HG03039 (cell line): ENCODE data around the gene CFAP74.
A peak's percentile ranks its signal among the peaks of the same experiment; 100 is the strongest.

Source experiments
- ATAC-seq: cut with Tn5 transposase; IDR thresholded peaks from one replicate; pipeline ENCODE4 v1.9.1; 2021; ENCODE audit warnings: mild to moderate bottlenecking, moderate library complexity; ENCODE audit not compliant: unreplicated experiment

The CFAP74 gene

DNA sequence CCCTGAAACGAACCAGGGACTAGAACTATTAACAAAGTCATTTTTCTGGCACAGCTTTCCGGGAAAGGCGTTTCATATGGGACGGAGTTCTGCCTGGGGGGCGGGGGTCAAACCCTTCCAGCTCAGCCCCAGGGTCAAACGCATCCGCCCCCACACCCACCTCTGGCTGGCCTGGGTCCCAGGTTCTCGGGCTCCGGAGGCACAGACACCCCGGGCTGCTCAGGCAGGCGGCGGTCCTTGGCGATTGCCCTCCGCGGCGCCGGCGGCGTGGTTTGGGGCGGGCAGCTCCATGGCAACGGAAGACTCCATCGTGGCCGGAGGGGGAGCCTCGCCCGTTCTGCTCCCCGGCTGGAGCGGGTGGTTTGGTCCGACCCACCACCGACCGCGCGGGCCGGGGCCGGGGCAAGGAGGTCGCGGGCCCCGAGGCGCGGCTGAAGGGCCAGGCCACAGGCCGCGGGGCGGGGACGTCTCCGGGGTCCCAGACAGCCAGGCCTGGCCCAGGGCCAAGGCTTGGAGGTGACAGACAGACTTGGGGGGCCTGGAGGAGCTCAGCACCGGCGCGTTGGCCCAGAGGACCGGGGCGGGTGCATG lies at the start of gene CFAP74:
Gene CFAP74 (minus strand): TSS at position 246 of the 591 bp plus-strand sequence. CDS start 12,830 bp downstream, outside the sequence.
- ATAC-seq: no peak

DNA sequence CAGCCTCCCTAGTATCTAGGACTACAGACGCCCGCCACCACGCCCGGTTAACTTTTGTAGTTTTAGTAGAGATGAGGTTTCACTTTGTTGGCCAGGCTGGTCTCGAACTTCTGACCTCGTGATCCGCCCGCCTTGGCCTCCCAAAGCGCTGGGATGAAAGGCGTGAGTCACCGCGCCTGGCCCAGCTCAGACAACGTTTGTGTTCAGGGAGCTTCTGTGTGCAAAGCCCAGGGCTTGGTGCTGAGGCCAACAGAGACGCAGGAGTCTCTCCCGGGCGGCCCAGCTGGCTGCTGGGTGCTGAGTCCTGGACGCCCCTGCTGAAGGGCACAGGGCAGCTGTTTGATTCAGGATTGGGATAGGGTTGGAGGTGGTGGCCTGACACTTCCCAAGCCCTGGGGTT lies 49.6 kb upstream of the CFAP74 start:
- ATAC-seq: no peak

DNA sequence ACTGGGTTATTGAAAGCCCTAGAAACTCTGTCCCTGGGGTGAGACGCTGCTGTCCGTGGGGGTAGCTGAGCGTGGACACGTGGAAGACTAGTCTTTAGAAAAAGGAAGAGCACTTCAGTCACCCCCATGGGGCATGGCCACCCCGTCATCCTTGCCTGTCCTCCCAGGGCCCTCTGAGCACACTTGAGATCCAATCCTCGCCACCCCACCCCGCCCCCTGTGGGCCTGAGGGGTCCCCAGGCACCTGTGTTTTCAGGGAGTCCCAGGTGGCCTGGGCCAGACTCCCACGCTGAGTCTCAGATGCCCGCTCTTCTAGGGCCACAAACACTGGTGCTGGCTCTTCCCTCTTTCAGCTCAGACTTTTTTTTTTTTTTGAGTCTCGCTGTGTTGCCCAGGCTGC lies 49.2 kb upstream of the CFAP74 start:
- no peak for ATAC-seq

GRCh38 chr1:2052054-2052679 lies 48.6 kb upstream of the CFAP74 start:
- ATAC-seq: no peak

DNA sequence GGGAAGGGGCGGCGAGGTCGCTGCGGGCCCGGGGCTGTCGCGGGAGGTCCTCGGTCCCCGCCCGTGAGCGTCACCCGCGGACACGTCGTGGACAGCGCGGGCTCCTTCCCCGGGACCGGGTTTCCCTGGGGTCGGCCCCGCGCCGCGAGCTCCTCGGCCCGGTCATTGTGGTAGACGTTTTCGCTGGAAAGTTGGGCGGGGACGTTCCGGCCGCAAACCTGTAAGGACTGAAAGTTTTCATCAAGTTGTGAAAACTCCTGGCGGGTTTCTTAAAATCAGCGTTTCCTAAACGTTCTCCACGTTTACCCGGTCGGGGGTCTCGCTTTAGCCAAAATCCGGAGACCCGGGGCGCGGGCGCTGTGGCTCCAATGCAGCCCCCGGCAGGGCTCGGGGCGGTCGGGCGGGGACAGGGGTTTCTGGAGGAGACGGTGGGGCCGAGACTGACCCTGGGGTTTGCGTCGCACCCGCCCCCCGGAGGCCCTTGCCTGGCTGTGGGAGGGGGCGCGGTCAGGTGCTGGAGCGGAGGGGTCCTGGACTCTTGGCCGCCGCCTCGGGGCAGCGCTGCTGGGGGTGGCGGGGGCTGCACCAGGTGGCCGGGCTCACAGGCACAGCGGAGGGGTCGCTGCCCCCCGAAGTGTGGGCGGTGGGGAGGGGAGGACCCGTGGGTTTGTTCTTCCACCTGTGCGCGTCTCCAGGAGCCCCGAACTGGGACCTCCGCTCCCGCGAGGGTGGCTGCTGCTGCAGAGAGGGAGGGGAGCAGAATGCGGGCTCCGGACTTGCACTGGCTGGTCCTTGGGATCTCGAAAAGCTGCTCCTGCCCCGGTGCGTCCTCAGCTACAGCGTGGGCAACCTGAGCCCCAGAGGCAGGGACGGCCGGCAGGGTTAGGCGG lies 47.5 kb upstream of the CFAP74 start:
- ATAC-seq: no peak

- no peak for ATAC-seq
These were observed 46.8 kb upstream of the CFAP74 start for GRCh38 chr1:2050461-2050792.

DNA sequence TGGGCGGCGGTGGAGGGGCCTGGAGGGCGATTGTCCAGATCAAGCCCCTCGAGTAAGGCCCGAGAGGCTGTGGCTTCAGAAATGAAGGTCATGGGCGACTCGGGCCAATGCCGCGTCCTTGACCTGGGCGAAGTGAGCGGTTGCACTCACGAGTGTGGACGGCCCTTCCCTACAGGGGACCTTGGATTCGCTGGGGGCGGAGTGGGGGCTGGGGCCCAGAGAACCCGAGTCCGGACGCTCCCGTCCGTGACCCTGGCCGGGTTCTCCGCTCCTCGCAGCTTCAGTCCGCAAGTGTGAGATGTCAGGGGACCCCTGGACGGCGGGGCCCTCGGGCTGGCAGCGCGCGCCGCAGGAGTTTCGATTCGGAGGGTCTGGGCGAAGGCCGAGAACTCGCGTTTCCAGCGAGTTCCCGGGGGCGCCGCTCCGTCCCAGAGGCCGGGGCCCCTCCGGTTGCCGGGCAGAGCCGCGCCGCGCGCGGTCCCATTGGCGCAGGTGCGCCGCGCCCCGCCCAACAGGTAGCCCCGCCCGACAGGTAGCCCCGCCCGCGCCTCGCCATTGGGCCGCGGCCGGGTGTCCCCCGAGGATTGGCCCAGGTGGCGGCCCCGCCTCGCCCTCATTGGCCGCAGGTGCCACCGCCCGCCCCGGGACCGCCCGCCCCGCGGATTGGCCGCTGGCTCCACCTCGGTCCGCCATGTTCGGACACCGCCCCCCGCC lies 46.3 kb upstream of the CFAP74 start, which contains the start of gene PRKCZ:
Gene PRKCZ (plus strand): TSS at position 694 of the 714 bp plus-strand sequence. CDS start 220 bp downstream, outside the sequence.
- peak; percentile 52 for ATAC-seq

- ATAC-seq: no peak
These were observed 45.7 kb upstream of the CFAP74 start for GRCh38 chr1:2049225-2049717.

GRCh38 chr1:2047749-2048729 lies 44.5 kb upstream of the CFAP74 start:
- no peak for ATAC-seq

DNA sequence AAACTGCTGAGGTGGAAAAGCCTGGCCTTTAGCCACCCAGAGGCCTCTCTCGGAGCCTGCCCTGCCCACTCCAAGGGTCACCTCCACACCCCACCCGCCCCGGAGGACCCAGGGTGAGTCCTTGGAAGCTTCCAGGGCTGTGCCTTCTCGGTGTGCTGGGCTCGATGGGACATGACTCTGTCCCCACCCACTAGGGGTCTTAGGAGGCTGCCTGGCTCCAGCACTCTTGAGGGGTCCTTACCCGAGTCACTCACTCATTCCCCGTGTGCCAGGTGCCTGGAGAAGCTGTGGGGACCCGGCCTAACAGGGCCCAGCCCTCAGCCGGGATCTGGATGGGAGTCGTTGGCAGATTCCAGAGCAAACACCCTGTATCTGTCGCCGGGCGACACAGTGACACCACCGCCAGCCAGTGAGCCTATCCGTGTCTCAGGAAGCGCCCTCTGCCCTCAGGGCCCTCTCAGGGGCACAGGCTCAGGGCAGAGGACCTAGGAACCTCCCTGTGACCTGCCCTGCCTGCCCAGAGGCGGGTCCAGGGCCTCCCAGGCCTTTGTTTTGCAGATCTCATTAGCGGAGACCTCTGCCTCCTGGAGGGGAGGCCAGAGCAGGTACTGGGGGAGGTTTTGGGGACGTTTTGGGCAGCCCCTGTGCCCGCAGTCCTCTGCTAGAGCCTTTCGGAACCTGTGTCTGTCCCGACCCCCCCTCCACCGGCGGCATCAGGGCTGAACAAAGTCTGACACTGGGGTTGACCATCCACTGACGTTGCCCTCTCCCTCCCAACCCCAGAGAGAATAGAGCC lies 43.6 kb upstream of the CFAP74 start:
- no peak for ATAC-seq

GRCh38 chr1:2046174-2046917 lies 42.8 kb upstream of the CFAP74 start:
- no peak for ATAC-seq

DNA sequence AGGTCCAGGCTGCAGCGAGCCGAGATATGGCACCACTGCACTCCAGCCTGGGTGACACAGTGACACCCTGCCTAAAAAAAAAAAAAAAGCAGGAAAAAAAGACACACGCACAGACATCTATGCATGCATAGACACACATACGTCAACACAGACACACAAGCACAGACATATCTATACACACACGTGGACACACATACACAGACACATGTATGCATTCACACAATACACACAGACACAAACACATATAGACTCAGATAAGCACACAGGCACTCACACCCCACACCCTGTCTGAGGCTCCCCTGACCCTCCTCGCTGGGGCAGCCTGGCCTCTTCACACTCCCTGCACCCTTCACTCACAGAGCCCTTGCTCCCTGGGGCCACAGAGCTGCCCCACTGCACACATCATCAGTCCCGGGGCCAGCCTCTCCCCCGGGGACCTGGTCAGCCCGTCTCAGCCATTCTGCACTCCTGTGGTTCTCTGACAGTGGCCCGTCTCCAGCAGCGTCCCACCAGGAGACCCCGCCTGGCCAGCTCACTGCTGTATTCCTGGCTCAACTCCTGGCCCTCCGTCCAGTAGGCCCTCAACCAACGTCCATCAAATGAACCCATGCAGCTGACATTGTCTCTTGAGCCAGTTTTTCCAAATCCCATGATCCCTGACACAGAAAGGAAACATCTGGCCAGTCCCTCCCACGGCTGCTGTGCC lies 42.0 kb upstream of the CFAP74 start:
- ATAC-seq: no peak

DNA sequence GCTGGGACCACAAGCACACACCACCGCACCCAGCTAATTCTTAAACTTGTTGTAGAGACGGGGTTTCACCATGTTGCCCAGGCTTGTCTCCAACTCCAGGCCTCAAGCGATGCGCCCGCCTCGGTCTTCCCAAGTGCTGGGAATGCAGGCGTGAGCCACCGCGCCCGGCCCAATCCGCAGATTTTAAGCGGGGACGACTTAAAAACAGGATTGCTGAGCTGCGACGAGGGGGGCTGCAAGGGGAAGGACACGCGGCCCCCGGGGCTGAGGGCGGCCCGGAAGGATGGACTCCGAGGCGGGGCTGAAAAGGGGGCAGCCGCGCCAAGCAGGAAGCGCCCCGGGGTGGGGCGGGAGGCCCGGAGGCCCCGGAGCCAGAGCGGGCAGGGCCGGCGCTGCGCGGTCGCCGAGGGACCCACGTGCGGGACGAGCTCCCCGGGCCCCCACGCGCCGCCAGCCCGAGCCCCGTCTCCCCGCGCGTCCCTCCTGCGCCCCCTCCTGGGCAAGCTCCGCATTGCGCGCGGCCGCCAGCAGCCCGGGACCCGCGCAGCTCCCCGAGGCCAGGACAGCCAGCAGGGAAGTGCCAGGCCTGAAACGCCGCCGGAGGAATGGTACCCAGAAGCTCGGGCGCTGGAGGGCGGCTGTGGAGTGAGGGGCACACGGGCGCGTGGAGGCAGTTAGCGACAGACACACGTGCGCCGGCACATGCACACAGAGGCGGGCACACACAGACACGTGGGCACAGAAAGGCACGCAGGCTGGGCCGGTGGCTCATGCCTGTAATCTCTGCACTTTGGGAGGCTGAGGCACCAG lies 41.1 kb upstream of the CFAP74 start:
- ATAC-seq: no peak

DNA sequence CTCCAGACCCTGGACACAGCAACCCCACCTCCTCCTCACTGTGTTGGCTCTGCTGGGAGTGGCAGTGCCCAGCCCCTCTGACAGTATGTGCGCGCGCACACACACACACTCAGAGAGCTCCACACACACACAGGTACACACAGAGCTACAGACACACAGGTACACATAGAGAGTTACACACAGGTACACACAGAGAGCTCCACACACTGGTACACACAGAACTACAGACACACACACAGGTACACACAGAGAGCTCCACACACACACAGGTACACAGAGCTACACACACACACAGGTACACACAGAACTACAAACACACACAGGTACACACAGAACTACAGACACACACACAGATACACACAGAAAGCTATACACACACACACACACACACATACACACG lies 40.3 kb upstream of the CFAP74 start:
- ATAC-seq: no peak

GRCh38 chr1:2042830-2043773 lies 39.5 kb upstream of the CFAP74 start:
- no peak for ATAC-seq

DNA sequence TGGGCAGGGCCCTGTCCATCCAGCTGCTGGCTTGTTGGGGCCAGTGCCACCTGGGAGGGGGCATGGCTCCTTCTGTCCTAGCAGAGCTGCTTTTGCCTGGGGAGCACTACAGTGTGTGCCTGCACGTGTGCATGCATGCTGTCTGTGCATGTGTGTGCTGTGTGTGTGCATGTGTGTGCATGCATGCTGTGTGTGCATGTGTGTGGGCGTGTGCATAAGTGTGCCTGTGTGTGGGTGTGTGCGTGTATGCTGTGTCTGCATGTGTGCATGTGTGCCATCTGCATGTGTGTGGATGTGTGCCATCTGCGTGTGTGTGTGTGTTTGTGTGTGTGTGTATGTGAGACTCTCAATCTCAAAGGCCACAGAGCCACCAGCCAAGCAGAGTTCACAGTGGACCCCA lies 38.3 kb upstream of the CFAP74 start:
- no peak for ATAC-seq
